GM12873 (cell line): ENCODE data around the gene SYCP2L.

Experiments
- TF ChIP-seq, protein P1 (sequence below): IDR thresholded peaks from 2 replicates; pipeline ENCODE4 v1.5.1; 2012; ENCODE audit warnings: low read depth, mild to moderate bottlenecking, moderate library complexity, low read length, control low read depth; ENCODE audit not compliant: insufficient read depth; ENCODE audit errors: missing control alignments

The SYCP2L gene

DNA sequence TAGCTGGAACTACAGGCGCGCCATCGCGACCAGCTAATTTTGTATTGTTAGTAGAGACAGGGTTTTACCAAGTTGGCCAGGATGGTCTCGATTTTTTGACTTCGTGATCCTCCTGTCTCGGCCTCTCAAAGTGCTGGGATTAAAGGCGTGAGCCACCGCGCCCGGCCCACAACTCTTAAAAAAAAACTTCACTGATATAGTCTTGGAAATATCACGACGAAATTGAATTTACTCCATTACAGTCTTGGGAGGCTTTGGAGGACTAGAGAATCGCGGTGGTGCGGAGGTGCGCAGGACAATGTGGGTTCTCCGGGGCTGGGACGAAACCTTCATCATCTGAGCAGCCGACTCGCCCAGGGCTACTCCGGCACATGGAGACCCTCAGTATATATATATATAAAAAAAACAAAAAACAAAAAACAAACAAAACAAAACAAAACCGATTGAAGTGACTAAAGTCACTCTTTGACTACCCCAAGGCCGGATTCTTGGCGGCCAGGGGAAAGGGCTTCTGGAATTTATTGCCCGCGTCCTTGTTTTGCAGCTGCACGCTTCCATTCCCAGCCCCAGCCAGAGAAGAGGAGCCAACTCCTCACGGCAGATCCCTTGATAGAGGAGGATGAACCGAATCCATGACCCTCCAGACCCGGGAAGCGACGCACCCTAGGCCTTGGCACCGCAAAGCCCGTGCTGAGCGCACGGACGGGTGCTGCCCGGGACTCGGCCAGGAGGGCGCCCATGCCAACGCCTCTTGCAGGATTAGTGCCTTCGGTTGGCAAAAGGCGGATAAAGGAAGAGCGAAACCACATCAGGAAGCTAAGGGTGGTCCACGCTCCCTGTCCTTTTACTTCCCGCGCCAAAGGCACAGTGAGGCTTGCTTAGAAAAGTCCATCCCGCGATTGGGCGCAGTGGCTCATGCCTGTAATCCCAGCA lies 3.3 kb upstream of the SYCP2L start:
- TF ChIP-seq, protein P1, sequence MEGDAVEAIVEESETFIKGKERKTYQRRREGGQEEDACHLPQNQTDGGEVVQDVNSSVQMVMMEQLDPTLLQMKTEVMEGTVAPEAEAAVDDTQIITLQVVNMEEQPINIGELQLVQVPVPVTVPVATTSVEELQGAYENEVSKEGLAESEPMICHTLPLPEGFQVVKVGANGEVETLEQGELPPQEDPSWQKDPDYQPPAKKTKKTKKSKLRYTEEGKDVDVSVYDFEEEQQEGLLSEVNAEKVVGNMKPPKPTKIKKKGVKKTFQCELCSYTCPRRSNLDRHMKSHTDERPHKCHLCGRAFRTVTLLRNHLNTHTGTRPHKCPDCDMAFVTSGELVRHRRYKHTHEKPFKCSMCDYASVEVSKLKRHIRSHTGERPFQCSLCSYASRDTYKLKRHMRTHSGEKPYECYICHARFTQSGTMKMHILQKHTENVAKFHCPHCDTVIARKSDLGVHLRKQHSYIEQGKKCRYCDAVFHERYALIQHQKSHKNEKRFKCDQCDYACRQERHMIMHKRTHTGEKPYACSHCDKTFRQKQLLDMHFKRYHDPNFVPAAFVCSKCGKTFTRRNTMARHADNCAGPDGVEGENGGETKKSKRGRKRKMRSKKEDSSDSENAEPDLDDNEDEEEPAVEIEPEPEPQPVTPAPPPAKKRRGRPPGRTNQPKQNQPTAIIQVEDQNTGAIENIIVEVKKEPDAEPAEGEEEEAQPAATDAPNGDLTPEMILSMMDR = no peak

DNA sequence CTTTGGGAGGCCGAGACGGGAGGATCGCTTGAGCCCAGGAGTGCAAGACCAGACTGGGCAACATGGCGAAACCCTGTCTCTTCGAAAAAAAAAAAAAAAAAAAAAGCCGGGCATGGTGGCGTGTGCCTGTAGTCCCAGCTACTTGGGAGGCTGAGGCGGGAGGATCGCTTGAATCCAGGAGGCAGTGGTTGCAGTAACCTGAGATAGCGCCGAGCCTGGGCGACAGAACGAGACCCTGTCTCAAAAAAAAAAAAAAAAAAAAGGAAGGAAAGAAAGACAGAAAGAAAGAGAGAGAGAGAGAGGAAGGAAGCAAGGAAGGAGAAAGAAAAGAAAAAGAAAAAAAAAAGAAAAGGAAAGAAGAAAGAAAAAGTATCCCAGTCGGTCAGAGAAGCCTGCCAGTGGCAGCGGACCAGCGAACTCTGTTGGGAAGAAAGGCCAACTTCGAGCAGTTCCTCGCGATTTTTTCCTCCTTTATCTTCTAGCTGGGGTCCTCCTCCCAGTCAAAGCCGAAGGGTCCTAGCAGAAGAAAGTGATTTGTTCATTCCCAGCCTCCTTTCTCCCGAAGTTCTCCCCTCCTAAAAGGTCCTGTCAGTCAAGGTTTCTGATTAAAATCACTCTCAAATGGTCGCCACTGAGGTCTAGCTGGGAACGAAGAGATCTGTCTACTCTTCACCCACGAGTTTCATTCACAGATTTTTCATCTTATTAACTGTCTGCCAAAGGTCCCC lies 2.4 kb upstream of the SYCP2L start:
- TF ChIP-seq, protein P1 = no peak

DNA sequence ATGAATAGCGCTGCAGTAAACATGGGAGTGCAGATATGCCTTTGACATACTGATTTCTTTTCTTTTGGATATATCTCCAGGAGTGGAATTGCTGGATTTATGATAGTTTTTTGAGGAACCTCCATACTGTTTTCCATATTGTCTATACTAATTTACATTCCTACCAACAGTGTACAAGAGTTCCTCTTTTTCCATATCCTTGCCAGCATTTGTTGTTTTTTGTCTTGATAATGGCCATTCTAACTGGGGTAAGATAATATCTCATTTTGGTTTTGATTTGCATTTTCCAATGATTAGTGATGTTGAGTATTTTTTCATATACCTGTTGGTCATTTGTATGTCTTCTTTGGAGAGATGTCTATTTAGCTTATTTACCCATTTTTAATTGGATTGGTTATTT lies 3.3 kb downstream of the SYCP2L start:
- TF ChIP-seq, protein P1 = no peak

DNA sequence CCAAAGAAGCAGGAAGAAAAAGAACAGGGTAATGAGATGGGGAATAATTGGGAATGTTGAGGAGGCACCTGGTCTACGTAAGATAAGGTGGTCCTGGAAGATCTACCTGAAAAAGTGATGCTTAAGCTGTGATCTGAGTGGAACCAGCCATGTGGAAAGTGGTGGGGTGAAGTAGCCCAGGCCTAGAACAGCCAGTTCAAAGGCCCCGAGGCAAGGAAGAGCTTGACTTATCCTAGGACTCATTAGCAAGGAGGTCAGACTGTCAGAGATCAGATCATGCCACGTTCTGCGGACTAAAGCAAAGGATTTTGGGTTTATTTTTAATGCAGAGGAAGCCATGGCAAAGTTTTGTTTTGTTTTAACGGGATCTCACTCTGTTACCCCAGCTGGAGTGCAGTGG lies 5.1 kb downstream of the SYCP2L start:
- TF ChIP-seq, protein P1 = no peak

DNA sequence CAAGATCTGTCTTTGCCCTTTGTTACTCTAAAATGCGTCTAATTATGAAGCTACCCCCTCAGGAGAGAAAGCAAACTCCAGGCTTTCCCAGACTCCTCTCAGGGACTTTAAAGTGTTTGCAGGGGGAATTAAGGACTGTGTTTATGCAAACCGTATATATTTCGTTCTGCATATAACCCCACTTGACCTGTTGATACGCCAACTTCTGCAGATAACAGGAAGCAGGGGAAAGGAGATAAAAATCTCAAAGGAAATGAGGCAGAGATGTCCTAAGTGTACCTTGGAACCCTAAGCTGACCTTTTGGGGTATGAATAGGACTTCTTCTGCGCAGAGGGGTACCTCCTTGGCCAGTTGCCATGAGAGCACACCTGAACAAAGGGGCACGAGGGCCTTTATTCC lies 8.1 kb downstream of the SYCP2L start:
- TF ChIP-seq, protein P1 = no peak

DNA sequence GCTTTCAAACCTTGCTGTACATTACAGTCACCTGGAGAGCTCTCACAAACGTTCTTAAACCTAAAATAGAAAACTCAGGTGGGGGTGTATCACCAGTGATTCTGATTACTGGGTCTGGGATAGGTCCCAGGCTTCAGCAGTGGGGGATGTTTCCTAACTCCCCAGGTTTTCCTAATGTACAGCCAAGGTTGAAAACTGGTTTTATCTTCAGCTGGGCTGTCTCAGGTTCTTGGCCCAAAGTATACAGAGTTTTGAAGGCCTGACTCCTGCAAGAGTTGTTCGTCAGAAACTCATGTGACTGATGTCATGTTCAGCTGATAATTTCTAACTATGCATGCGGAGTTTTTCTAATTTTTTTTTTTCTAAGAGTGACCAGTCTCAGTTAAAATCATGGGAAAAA lies 9.8 kb downstream of the SYCP2L start:
- TF ChIP-seq, protein P1 = no peak

DNA sequence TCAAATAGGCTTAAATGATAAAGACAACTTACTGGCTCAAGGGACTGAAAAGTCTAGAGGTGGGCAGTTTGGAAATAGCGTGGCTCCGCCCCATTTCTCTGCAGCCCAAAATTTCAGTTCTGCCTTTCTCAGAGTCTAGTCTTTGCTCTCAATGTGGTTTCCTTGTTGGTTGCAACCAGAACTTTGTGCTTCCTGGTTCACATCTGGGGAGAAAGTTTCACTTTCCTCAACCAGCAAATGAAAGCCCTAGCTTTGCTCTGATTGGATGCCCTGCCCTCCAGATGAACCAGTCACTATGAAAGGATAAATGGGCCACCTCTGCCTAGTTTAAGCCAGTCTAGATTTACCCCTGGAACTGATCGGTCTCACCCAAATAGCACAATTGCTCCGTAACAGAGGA lies 14.9 kb downstream of the SYCP2L start:
- TF ChIP-seq, protein P1 = no peak
